Neutrophil (primary cell): ENCODE measurements around the gene MUTYH.

ENCODE experiments used
- H3K27ac ChIP-seq: fragments of 200-600 bp; sonication (generic); 2 replicates; pipeline ENCODE4 v1.5.1; 2016; ENCODE audit warnings: mild to moderate bottlenecking, moderate library complexity
- H3K27me3 ChIP-seq: fragments of 200-600 bp; sonication (generic); 2 replicates; pipeline ENCODE4 v1.6.0; 2016; ENCODE audit warnings: mild to moderate bottlenecking
- H3K36me3 ChIP-seq: fragments of 200-600 bp; sonication (generic); 2 replicates; pipeline ENCODE4 v1.5.1; 2017
- H3K4me1 ChIP-seq, 2 experiments: fragments of 200-600 bp in 1 of 2; sonication (generic) in 1 of 2; 1 replicate in 1 of 2; 2 replicates in 1 of 2; pipeline versions ENCODE4 v1.5.1 to v1.6.1; 2013 to 2016; ENCODE audit warnings: low read depth in 1 of 2, low read length in 1 of 2, mild to moderate bottlenecking in 1 of 2, moderate library complexity in 1 of 2; ENCODE audit not compliant: control insufficient read depth in 1 of 2, insufficient read depth in 1 of 2
- H3K4me3 ChIP-seq, 2 experiments: fragments of 200-600 bp in 1 of 2; sonication (generic) in 1 of 2; 1 replicate in 1 of 2; 2 replicates in 1 of 2; pipeline ENCODE4 v1.5.1; 2013 to 2016; ENCODE audit warnings: low read depth in 1 of 2, low read length in 1 of 2, mild to moderate bottlenecking in 1 of 2, moderate library complexity in 1 of 2
- H3K9me3 ChIP-seq: fragments of 200-600 bp; sonication (generic); 2 replicates; pipeline ENCODE4 v1.5.1; 2016
- TF ChIP-seq, protein P1 (sequence below): fragments of 200-600 bp; sonication (generic); IDR thresholded peaks from 2 replicates; pipeline ENCODE4 v1.5.1; 2016; ENCODE audit warnings: antibody characterized with exemption

Gene MUTYH

DNA sequence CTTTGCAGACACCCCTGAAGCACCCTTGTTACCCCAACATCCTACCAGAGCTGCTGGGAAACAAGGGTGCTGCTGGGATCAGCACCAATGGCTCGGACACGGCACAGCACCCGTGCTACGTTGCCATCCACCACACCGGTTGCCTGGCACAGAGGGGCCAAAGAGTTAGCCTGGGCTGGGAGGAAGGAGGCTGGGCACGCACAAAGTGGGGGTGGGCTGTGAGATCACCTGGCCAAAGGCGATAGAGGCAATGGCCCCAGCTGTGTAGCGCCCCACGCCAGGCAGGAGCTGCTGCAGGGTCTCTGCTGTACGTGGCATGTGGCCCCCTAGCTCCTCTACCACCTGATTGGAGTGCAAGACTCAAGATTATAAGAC is 7.9 kb downstream of the MUTYH start:
- Histone ChIP-seq H3K4me1 (peaks cover 8 to 10% of the 10 kb centered on the region in 2 experiments), H3K4me3 (no peak overlapping the region), H3K27ac (no peak overlapping the region), H3K36me3 (peaks cover 29% of the 10 kb centered on the region), H3K27me3 (peaks cover 9% of the 10 kb centered on the region), H3K9me3 (no peaks in the 10 kb centered on the region)
- TF ChIP-seq, protein P1, sequence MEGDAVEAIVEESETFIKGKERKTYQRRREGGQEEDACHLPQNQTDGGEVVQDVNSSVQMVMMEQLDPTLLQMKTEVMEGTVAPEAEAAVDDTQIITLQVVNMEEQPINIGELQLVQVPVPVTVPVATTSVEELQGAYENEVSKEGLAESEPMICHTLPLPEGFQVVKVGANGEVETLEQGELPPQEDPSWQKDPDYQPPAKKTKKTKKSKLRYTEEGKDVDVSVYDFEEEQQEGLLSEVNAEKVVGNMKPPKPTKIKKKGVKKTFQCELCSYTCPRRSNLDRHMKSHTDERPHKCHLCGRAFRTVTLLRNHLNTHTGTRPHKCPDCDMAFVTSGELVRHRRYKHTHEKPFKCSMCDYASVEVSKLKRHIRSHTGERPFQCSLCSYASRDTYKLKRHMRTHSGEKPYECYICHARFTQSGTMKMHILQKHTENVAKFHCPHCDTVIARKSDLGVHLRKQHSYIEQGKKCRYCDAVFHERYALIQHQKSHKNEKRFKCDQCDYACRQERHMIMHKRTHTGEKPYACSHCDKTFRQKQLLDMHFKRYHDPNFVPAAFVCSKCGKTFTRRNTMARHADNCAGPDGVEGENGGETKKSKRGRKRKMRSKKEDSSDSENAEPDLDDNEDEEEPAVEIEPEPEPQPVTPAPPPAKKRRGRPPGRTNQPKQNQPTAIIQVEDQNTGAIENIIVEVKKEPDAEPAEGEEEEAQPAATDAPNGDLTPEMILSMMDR, result no peak

GRCh38 chr1:45331436-45332345 is 8.5 kb downstream of the MUTYH start:
- peaks cover 15 to 16% of the 10 kb centered on the region in 2 experiments for H3K4me1 ChIP-seq
- H3K36me3 ChIP-seq, result peaks cover 29% of the 10 kb centered on the region
- TF ChIP-seq, protein P1, result no peak
- H3K27me3 ChIP-seq, result peaks cover 15% of the 10 kb centered on the region
- H3K9me3 ChIP-seq, result no peaks in the 10 kb centered on the region
- no peak overlapping the region for H3K27ac ChIP-seq
- no peak overlapping the region for H3K4me3 ChIP-seq

DNA sequence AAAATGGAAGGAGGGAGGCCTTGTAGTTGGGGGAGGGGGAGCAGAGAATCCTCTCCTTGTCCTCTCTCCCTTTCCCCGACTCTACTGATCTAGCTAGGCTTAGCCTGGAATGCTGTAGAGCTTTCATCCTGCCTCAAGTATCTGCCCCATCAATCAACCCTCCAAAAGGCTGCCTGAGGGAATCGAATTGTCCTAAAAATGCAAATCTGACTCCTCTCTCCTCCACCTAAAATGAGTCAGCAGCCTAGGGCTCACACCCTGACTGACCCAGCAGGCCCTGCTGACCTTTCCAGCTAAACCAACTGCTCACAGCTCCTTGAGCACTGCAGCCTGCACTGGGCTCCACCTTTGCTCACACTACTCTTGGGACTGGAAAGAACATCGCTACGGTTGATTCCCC is 10.8 kb downstream of the MUTYH start:
- TF ChIP-seq, protein P1, result no peak
- Histone ChIP-seq H3K27me3 (peaks cover 29% of the 10 kb centered on the region), H3K27ac (no peak overlapping the region), H3K4me1 (peaks cover 16 to 19% of the 10 kb centered on the region in 2 experiments), H3K4me3 (no peak overlapping the region), H3K36me3 (peaks cover 29% of the 10 kb centered on the region), H3K9me3 (no peaks in the 10 kb centered on the region)

GRCh38 chr1:45328680-45329079 is 11.6 kb downstream of the MUTYH start:
- Histone ChIP-seq H3K36me3 (peaks cover 29% of the 10 kb centered on the region), H3K4me3 (no peak overlapping the region)
- TF ChIP-seq, protein P1, result no peak

GRCh38 chr1:45327644-45328515 is 12.4 kb downstream of the MUTYH start:
- Histone ChIP-seq H3K27me3 (peaks cover 29% of the 10 kb centered on the region), H3K27ac (no peak overlapping the region), H3K9me3 (no peaks in the 10 kb centered on the region), H3K36me3 (peaks cover 23% of the 10 kb centered on the region), H3K4me3 (peak overlapping the region; percentile 52 to 58), H3K4me1 (peaks cover 12 to 14% of the 10 kb centered on the region in 2 experiments)
- TF ChIP-seq, protein P1, result no peak

More at GRCh38 chr1:45328680-45329079, 11.6 kb downstream of the MUTYH start:
- Histone ChIP-seq H3K4me1 (peaks cover 12 to 14% of the 10 kb centered on the region in 2 experiments), H3K27ac (no peak overlapping the region), H3K27me3 (peaks cover 29% of the 10 kb centered on the region), H3K9me3 (no peaks in the 10 kb centered on the region)
